Measurements from ENCODE around the gene SMG7. TPM values are rescaled to one million over a fixed set of nuclear protein-coding genes. Genes with fewer than 3 reads are reported as not detected.

The SMG7 gene
- total and polyA plus RNA-seq, 12 donors = 16.0 to 46.6 (median 37.8) TPM

DNA sequence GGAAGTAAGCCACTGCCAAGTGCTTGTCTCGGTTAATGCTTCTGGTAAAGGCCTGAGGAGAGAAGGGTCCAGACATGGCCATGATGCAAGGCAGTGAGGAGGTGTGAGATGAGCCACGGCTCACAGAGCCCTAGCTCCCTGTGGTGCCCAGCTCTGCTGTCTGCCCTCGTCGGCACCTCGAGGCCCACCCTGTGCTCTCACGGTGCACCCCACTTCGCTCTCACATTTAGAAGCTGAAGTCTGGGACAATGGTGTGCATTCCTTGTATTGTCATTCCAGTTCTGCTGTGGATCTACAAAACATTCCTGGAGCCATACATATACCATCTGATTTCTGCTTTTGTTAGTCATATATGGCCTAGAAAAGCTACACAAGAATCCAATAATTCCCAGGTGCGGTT, 114.6 kb downstream of the SMG7 start:
- no peak for ATAC-seq
- intact Hi-C loops (cut with DNase I) = no loop called here
- Histone ChIP-seq H3K4me3 (peak overlapping the region in 1 of 10 donors; percentile 56), H3K36me3 (peaks cover 0 to 43% (median 0%) of the 10 kb centered on the region in 9 donors), H3K27ac (peak overlapping the region in 1 of 10 donors; percentile 95), H3K9me3 (no peaks in the 10 kb centered on the region), H3K4me1 (peaks cover 0 to 66% (median 4%) of the 10 kb centered on the region in 9 donors), H3K27me3 (no peaks in the 10 kb centered on the region)
- no peak for DNase-seq
- TF ChIP-seq, protein P1, sequence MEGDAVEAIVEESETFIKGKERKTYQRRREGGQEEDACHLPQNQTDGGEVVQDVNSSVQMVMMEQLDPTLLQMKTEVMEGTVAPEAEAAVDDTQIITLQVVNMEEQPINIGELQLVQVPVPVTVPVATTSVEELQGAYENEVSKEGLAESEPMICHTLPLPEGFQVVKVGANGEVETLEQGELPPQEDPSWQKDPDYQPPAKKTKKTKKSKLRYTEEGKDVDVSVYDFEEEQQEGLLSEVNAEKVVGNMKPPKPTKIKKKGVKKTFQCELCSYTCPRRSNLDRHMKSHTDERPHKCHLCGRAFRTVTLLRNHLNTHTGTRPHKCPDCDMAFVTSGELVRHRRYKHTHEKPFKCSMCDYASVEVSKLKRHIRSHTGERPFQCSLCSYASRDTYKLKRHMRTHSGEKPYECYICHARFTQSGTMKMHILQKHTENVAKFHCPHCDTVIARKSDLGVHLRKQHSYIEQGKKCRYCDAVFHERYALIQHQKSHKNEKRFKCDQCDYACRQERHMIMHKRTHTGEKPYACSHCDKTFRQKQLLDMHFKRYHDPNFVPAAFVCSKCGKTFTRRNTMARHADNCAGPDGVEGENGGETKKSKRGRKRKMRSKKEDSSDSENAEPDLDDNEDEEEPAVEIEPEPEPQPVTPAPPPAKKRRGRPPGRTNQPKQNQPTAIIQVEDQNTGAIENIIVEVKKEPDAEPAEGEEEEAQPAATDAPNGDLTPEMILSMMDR (IDR thresholded peaks at IDR 0.05) = no peak
- WGBS, 2 donors = 86 to 92% methylated on average over 8 of the region's 8 CpGs

DNA sequence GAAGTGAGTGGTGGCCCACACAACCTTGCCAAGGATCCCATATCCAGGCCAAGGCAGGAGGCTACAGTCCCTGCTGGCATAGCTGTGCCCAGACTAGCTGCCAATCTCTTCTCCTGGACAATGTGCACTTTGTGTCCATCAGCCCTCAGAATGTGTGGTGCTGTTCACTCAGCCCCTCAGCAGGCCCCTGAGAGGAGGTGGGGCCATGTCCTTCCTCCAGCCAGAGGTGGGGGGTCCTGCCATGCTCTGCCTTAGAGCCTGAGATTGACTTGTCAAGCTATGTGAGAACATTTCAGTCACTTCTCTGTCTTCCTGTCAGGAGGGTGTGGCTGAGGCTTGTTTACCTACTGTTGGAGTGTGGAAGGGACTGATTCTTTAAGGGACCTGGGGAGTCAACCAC, 116.5 kb downstream of the SMG7 start:
- Histone ChIP-seq H3K9me3 (no peaks in the 10 kb centered on the region), H3K27me3 (no peaks in the 10 kb centered on the region), H3K27ac (peak overlapping the region in 6 of 10 donors; percentile 19 to 95 (median 44)), H3K4me1 (peaks cover 0 to 66% (median 0%) of the 10 kb centered on the region in 9 donors), H3K4me3 (peak overlapping the region in 7 of 10 donors; percentile 2 to 56 (median 24)), H3K36me3 (peaks cover 0 to 33% (median 0%) of the 10 kb centered on the region in 9 donors)
- TF ChIP-seq, protein P1 (IDR thresholded peaks at IDR 0.05) = no peak
- ATAC-seq (peak in 2 of 8 donors; percentile 22 to 28), DNase-seq (no peak)
- intact Hi-C loops (cut with DNase I) = no loop called here

DNA sequence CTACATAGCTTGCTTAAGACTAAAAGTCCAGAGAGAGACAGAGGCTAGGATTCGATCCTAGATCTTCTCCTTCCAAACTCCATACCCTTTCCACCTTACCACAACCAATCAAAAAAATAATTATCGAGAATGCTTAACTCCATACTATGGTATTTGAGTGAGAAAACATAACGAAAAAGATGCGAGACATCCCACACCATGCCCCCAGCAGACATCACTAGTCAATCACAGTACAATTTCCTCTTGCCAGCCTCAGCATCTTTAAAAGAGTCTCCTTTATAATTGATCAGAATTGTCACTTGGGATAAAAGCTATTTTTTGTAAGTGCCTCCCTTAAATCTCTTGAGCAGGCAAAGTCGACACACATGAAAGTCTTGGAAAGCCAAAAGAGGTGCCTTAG, 117.1 kb downstream of the SMG7 start:
- H3K36me3 ChIP-seq = peaks cover 0 to 28% (median 0%) of the 10 kb centered on the region in 9 donors
- H3K27ac ChIP-seq = peak overlapping the region in 6 of 10 donors; percentile 34 to 95 (median 50)
- H3K9me3 ChIP-seq = no peaks in the 10 kb centered on the region
- intact Hi-C loops (cut with DNase I) = no loop called here
- peak overlapping the region in 7 of 10 donors; percentile 2 to 56 (median 24) for H3K4me3 ChIP-seq
- TF ChIP-seq, protein P1 (IDR thresholded peaks at IDR 0.05) = no peak
- DNase-seq (no peak), ATAC-seq (no peak)
- 93 to 95% methylated on average over 5 of the region's 5 CpGs for WGBS, 2 donors
- H3K4me1 ChIP-seq = peaks cover 0 to 66% (median 0%) of the 10 kb centered on the region in 9 donors
- no peaks in the 10 kb centered on the region for H3K27me3 ChIP-seq

DNA sequence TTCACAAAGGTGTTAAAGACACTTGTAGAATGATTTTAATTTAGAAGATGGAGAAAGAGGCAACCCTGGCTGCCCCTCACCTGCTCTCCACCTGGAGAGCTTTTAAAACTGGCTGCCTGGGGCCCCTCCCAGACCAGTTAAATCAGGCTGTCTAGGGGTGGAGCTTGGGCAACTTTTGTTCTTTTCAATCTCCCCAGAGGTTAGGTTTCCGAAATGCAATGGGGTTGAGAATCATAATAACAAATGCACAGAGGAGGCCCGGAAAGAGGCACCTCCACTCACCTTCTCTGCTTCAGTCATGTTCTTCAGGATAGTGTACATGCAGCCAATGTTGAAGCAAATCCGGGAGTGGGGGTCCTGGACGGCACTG, 117.6 kb downstream of the SMG7 start:
- peak overlapping the region in 6 of 10 donors; percentile 35 to 95 (median 54) for H3K27ac ChIP-seq
- intact Hi-C loops (cut with DNase I) = no loop called here
- peaks cover 0 to 63% (median 0%) of the 10 kb centered on the region in 9 donors for H3K4me1 ChIP-seq
- ATAC-seq (peak in 1 of 8 donors; percentile 20), DNase-seq (no peak)
- WGBS, 2 donors = 83 to 92% methylated on average over 4 of the region's 4 CpGs
- H3K4me3 ChIP-seq = peak overlapping the region in 7 of 10 donors; percentile 2 to 56 (median 24)
- H3K27me3 ChIP-seq = no peaks in the 10 kb centered on the region
- TF ChIP-seq, protein P1 (IDR thresholded peaks at IDR 0.05) = no peak
- no peaks in the 10 kb centered on the region for H3K9me3 ChIP-seq
- peaks cover 0 to 23% (median 0%) of the 10 kb centered on the region in 9 donors for H3K36me3 ChIP-seq

Measured in heart right ventricle (tissue), 16 donors.